ENCODE data around the gene BCAS1.

- no peak for TF ChIP-seq CTCF (IDR thresholded peaks at IDR 0.05)
- TF ChIP-seq POLR2AphosphoS5 (IDR thresholded peaks at IDR 0.05), result no peak
- no peak for TF ChIP-seq POLR2A (IDR thresholded peaks at IDR 0.05)
- TF ChIP-seq EP300 (IDR thresholded peaks at IDR 0.05), result no peak
Measured at GRCh38 chr20:53920647-53921245, 149.6 kb downstream of the BCAS1 start.
